Suprapubic skin (tissue), 3 donors: ENCODE measurements around the gene RHOG.

ENCODE experiments used
- EP300 ChIP-seq: sonication (generic); formaldehyde crosslinking; IDR thresholded peaks from one replicate; pipeline ENCODE4 v1.6.1; 2017; ENCODE audit warnings: antibody characterized with exemption
- POLR2A ChIP-seq, 2 donors: fragments of 450-650 bp; IDR thresholded peaks; one replicate each; pipeline ENCODE4 v1.6.1; 2017; ENCODE audit warnings: antibody characterized with exemption in 2 of 2, mild to moderate bottlenecking in 2 of 2, moderate library complexity in 2 of 2
- TF ChIP-seq, protein P1 (sequence below), 2 donors: fragments of 200-600 bp in 1 of 2; fragments of 450-650 bp in 1 of 2; sonication (generic) in 1 of 2; IDR thresholded peaks; one replicate each; pipeline ENCODE4 v1.5.1; 2016 to 2019; ENCODE audit warnings: antibody characterized with exemption in 2 of 2, mild to moderate bottlenecking in 1 of 2, moderate library complexity in 1 of 2

- TF ChIP-seq POLR2A (IDR thresholded peaks at IDR 0.05) (no peak), EP300 (no peak)
- TF ChIP-seq, protein P1, sequence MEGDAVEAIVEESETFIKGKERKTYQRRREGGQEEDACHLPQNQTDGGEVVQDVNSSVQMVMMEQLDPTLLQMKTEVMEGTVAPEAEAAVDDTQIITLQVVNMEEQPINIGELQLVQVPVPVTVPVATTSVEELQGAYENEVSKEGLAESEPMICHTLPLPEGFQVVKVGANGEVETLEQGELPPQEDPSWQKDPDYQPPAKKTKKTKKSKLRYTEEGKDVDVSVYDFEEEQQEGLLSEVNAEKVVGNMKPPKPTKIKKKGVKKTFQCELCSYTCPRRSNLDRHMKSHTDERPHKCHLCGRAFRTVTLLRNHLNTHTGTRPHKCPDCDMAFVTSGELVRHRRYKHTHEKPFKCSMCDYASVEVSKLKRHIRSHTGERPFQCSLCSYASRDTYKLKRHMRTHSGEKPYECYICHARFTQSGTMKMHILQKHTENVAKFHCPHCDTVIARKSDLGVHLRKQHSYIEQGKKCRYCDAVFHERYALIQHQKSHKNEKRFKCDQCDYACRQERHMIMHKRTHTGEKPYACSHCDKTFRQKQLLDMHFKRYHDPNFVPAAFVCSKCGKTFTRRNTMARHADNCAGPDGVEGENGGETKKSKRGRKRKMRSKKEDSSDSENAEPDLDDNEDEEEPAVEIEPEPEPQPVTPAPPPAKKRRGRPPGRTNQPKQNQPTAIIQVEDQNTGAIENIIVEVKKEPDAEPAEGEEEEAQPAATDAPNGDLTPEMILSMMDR (IDR thresholded peaks at IDR 0.05): no peak
These were observed 53.9 kb downstream of the RHOG start for GRCh38 chr11:3786781-3787428.
